Choroid plexus epithelial cell (primary cell): ENCODE results near the gene ZMIZ1.

Experiments
- DNase-seq: peaks from one replicate; pipeline ENCODE4 v3.0.0-alpha.2; 2010; ENCODE audit warnings: low read depth
- H3K4me3 ChIP-seq: 2 replicates; pipeline ENCODE4 v1.5.1; 2011; ENCODE audit warnings: low read depth, mild to moderate bottlenecking, control low read depth, low read length, moderate library complexity
- TF ChIP-seq, protein P1 (sequence below): conservative IDR thresholded peaks from 2 replicates; pipeline ENCODE4 v1.5.1; 2011; ENCODE audit warnings: low read depth, mild to moderate bottlenecking, control low read depth, inconsistent platforms, low read length, moderate library complexity

ZMIZ1 gene

DNA sequence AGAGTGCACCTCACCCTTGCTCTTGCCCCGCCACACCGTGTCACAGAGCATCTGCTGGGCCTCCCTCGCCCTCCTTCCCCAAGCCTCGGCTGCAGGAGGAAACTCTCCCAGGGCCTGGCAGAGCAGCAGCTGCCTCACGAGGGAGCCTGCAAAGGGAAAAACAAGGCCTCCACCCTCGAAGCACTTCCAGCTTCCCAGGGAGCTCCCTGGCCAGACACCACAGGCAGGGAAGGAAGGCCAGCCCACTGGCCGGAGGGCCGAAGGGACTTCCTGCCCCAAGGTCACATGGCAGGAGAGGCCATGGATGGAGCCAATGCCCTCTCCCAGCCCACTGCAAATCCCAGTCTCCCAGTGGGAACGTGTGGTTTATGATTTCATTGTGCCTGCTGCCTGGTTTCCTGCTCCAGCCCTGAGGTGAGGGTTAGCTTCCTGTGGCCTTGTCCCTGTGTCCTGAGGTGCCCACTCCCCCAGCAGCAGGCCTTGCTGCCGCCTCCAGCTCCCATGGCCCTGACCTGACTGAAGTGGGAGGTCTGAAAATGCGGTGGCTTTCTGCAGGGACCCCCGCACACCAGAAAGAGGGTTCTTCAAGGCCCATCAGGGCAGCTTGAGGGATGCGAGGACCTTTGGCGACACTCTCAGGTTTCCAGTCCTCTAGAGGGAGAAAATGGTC lies 178.0 kb downstream of the ZMIZ1 start:
- TF ChIP-seq, protein P1, sequence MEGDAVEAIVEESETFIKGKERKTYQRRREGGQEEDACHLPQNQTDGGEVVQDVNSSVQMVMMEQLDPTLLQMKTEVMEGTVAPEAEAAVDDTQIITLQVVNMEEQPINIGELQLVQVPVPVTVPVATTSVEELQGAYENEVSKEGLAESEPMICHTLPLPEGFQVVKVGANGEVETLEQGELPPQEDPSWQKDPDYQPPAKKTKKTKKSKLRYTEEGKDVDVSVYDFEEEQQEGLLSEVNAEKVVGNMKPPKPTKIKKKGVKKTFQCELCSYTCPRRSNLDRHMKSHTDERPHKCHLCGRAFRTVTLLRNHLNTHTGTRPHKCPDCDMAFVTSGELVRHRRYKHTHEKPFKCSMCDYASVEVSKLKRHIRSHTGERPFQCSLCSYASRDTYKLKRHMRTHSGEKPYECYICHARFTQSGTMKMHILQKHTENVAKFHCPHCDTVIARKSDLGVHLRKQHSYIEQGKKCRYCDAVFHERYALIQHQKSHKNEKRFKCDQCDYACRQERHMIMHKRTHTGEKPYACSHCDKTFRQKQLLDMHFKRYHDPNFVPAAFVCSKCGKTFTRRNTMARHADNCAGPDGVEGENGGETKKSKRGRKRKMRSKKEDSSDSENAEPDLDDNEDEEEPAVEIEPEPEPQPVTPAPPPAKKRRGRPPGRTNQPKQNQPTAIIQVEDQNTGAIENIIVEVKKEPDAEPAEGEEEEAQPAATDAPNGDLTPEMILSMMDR, result peak; percentile 27
- H3K4me3 ChIP-seq, result no peak overlapping the region
- peak; percentile 61 for DNase-seq

DNA sequence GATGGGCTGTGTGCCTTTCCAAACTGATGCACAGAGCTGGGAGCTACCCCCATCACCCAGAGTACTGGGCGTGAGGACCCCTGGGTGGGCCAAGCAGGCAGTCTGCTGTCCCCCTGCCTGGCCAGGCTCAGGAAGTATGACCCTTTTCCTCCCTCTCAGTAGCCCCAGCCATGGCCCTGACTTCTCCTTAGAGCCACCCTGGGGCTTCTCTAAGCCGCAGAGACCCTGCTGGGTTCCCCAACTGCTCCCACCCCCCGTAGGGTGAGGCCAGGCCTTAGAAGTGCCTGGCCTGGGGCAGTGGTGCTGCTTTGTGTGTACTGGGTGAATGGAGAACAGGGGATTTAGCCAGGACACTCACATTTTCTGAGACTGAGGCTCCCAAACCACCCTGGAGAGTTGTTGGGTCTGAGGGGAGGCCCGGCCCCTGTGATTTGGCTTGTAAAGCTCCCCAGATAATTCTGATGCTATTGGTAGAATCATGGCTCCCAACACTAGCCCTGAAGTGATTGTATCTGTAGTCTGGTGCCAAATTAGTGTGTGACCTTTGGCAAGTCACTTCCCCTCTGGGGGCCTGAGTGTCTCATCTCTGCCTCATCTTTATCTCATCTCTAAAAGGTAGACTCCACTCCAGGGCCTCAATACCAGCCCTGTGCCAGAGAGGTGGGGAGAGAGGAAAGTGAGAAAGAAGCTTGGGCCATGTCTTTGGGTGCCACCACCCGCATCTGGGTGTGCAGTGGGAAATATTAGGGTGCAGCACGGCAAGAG lies 178.8 kb downstream of the ZMIZ1 start:
- no peak overlapping the region for H3K4me3 ChIP-seq
- DNase-seq, result no peak
- TF ChIP-seq, protein P1, result no peak

DNA sequence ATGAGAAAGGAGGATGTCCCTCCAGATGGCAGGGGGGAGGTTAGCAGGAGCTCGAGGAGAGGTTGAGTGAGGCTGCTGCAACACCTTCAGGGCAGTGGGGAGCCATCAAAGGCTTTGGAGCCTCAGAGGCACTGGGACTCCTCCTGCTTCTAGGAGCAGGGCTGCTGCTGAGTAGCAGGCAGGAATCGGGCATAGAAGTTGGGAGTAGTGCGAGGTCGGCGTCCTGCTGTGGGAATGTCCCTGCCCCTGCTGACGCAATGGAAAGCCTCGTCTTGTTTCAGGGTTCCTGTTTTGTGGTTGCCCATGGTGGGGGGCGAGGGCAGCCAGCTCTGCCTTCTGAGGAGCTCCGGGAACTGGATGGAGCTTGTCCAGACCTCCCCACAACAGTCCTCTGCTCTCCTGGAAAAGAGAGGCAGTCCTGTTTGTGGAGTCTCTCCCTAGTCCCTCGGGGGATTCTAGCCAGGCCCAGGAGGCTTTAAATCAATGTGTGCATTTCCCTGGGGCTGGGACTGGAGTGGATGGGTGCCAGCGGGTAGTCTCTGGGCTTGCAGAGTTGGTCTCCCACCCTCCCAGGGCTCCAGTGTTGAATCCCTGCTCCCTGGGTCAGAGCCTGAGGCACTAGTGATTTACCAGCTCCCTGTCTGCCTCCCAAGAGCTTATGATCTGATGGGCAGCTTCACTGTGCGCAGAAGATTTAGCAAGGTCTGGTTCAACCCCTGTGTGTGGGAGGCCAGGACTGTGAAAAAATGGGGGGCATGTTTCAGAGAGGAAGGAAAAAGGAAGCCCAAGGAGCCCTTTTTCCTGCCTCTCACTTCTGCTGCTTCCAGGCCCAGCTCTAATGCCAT lies 179.8 kb downstream of the ZMIZ1 start:
- TF ChIP-seq, protein P1, result no peak
- no peak overlapping the region for H3K4me3 ChIP-seq
- DNase-seq, result peak; percentile 93

DNA sequence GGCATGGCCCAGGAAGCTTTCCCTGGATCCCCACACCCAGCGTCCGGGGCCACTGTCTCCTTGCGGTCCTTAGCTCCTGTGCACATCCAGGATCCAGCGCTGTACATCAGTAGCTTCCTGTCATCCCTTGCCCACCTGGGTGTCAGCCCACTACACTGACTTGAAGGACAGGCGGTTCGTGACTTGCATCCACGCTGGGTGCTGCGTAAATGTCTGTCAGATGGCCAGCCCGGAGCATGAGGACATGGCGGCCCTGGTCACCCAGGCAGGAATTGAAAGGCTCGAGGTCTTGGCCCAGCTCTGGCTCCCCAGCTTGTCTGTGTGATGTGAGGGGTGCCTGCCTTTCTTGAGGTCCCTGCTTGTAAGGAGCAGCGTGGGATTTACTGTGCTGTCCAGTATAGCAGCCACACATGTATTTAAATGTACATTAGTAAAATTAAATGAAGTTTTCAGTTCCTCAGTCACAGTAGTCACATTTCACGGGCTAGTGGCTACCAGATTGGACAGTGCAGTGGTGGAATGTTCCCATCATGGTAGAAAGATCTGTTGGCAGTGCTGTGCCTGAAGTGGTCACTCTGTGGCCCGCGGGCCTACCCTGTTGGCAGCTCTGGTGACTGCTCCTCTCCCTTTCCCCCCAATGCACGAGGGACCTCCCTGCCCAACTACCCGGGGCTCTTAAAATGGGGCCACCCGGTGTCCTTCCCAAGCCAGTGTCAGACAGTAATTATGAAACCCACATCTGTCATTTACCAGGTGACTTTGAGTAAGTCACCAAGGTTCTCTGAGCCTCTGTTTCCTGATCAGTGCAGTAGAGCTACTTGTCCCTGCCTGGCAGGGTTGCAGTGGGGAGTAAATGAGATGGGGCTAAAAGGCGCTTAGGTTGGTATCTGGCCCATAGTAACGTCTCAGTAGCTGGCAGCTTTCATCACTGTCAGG lies 180.7 kb downstream of the ZMIZ1 start:
- TF ChIP-seq, protein P1, result no peak
- DNase-seq, result no peak
- H3K4me3 ChIP-seq, result no peak overlapping the region

DNA sequence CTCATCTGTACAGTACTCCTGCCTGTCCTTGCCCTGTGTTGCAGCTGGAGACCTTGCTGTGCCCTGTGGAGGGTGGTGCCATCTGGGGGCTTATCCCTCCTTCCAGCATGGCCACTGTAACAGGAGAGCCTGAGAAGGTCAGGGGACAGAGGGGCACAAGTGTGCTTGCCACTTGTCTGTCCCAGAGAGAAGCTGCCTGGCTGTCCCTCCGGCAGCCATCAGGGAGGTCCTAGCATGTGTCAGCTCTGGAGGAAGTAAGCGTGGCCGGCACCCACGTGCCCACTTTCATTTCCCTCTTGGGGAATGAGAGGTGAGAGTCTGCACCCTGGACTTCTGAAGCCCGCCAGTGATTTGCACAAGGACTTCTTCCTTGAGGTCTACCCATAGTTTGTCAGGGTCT lies 181.5 kb downstream of the ZMIZ1 start:
- TF ChIP-seq, protein P1, result no peak
- H3K4me3 ChIP-seq, result no peak overlapping the region
- no peak for DNase-seq

DNA sequence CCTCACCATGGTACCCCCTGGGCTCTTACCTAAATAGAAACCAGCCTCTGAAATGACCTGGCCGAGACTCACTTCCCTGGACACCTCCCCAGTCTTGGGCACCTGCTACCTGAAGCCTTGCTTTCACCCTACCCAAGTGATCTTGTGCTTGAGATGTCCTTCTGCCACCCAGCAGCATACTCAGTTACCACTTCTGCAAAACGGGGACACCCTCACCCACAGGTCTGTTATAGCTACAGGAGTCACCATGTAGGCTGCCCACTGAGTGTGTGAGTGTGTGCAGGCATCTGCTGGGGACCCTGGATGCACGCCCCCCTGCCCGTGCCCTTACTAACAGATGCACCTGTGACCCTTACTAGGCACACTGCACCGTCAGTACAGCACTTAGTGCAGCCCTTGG lies 183.7 kb downstream of the ZMIZ1 start:
- no peak for DNase-seq
- no peak overlapping the region for H3K4me3 ChIP-seq
- TF ChIP-seq, protein P1, result no peak
